Large intestine (tissue), 3 donors: ENCODE data around the gene BMP4. TPM values are rescaled to one million over a fixed set of nuclear protein-coding genes. Genes with fewer than 3 reads are reported as not detected.

ENCODE experiments used
- DNase-seq, 2 donors: peaks; one replicate each; pipeline versions ENCODE4 v3.0.0 to v3.0.0-alpha.2; 2013
- H3K27ac ChIP-seq: one replicate; pipeline ENCODE4 v1.5.1; 2013; ENCODE audit warnings: low read length
- H3K27me3 ChIP-seq: 2 replicates; pipeline ENCODE4 v1.6.1; 2013; ENCODE audit warnings: low read length; ENCODE audit not compliant: control insufficient read depth, insufficient read depth
- H3K36me3 ChIP-seq: 2 replicates; pipeline ENCODE4 v1.6.1; 2013; ENCODE audit warnings: low read length; ENCODE audit not compliant: control insufficient read depth, insufficient read depth
- H3K4me1 ChIP-seq: one replicate; pipeline ENCODE4 v1.6.1; 2013; ENCODE audit warnings: low read length; ENCODE audit not compliant: control insufficient read depth, insufficient read depth
- H3K4me3 ChIP-seq: one replicate; pipeline ENCODE4 v1.5.1; 2013; ENCODE audit warnings: low read length
- H3K9me3 ChIP-seq: one replicate; pipeline ENCODE4 v1.6.1; 2013; ENCODE audit warnings: mild to moderate bottlenecking, low read depth, low read length, moderate library complexity; ENCODE audit not compliant: control insufficient read depth
- WGBS: methylation state at CpG from one replicate; pipeline ENCODE4 v1.1.5; 2013; ENCODE audit warnings: low lambda C conversion rate; ENCODE audit not compliant: insufficient coverage; 5-methylcytosine and 5-hydroxymethylcytosine counted together
- polyA plus RNA-seq: library from polyadenylated mRNA; unstranded; fragments of 120-200 nt; gene quantifications from one replicate; pipeline ENCODE4 v1.2.1, GENCODE V29; 2013

The BMP4 gene
- polyA plus RNA-seq, 1 donor = 40.0 TPM

- peak; percentile 56 to 79 for DNase-seq
- Histone ChIP-seq H3K4me1 (peaks cover 25% of the 10 kb centered on the region), H3K9me3 (no peaks in the 10 kb centered on the region), H3K4me3 (peak overlapping the region; percentile 63), H3K36me3 (peaks cover 33% of the 10 kb centered on the region), H3K27ac (peak overlapping the region; percentile 96), H3K27me3 (peaks cover 9% of the 10 kb centered on the region)
- WGBS = no CpG with 5 or more reads among the region's 51 CpGs
These were observed 2.6 kb downstream of the BMP4 start for GRCh38 chr14:53953828-53954550.

GRCh38 chr14:53953002-53953827 lies 3.4 kb downstream of the BMP4 start:
- peaks cover 25% of the 10 kb centered on the region for H3K4me1 ChIP-seq
- H3K27me3 ChIP-seq = peaks cover 9% of the 10 kb centered on the region
- DNase-seq = peak; percentile 82 to 90
- H3K27ac ChIP-seq = peak overlapping the region; percentile 96
- H3K9me3 ChIP-seq = no peaks in the 10 kb centered on the region
- 0% methylated on average over 4 of the region's 72 CpGs for WGBS
- peaks cover 33% of the 10 kb centered on the region for H3K36me3 ChIP-seq
- peak overlapping the region; percentile 63 for H3K4me3 ChIP-seq

GRCh38 chr14:53952533-53952932 lies 4.1 kb downstream of the BMP4 start:
- Histone ChIP-seq H3K9me3 (no peaks in the 10 kb centered on the region), H3K4me1 (peaks cover 23% of the 10 kb centered on the region), H3K4me3 (peak overlapping the region; percentile 62), H3K27ac (peak overlapping the region; percentile 72), H3K36me3 (peaks cover 33% of the 10 kb centered on the region), H3K27me3 (peaks cover 9% of the 10 kb centered on the region)
- no CpG with 5 or more reads among the region's 10 CpGs for WGBS
- peak in 1 of 2 donors; percentile 25 for DNase-seq

GRCh38 chr14:53951627-53952303 lies 4.9 kb downstream of the BMP4 start:
- peaks cover 9% of the 10 kb centered on the region for H3K27me3 ChIP-seq
- 0% methylated on average over 1 of the region's 32 CpGs for WGBS
- no peak for DNase-seq
- H3K4me3 ChIP-seq = peak overlapping the region; percentile 62
- peaks cover 33% of the 10 kb centered on the region for H3K36me3 ChIP-seq
- peak overlapping the region; percentile 1 for H3K27ac ChIP-seq
- peaks cover 19% of the 10 kb centered on the region for H3K4me1 ChIP-seq
- no peaks in the 10 kb centered on the region for H3K9me3 ChIP-seq

GRCh38 chr14:53951243-53951626 lies 5.4 kb downstream of the BMP4 start:
- no peak overlapping the region for H3K27ac ChIP-seq
- H3K4me3 ChIP-seq = peak overlapping the region; percentile 62
- H3K36me3 ChIP-seq = peaks cover 33% of the 10 kb centered on the region
- H3K9me3 ChIP-seq = no peaks in the 10 kb centered on the region
- DNase-seq = no peak
- no CpG with 5 or more reads among the region's 6 CpGs for WGBS
- H3K4me1 ChIP-seq = peaks cover 19% of the 10 kb centered on the region
- H3K27me3 ChIP-seq = peaks cover 9% of the 10 kb centered on the region

- H3K27me3 ChIP-seq = peaks cover 2% of the 10 kb centered on the region
- WGBS = 100% methylated on average over 2 of the region's 24 CpGs
- no peak overlapping the region for H3K27ac ChIP-seq
- H3K4me3 ChIP-seq = no peak overlapping the region
- H3K9me3 ChIP-seq = no peaks in the 10 kb centered on the region
- DNase-seq = no peak
- H3K36me3 ChIP-seq = peaks cover 33% of the 10 kb centered on the region
- peaks cover 22% of the 10 kb centered on the region for H3K4me1 ChIP-seq
These were observed 6.4 kb downstream of the BMP4 start for GRCh38 chr14:53950031-53950793.

GRCh38 chr14:53949201-53949600 lies 7.4 kb downstream of the BMP4 start:
- WGBS = no CpG with 5 or more reads among the region's 1 CpG
- H3K9me3 ChIP-seq = no peaks in the 10 kb centered on the region
- DNase-seq = no peak
- H3K27me3 ChIP-seq = no peaks in the 10 kb centered on the region
- H3K4me1 ChIP-seq = peaks cover 22% of the 10 kb centered on the region
- no peak overlapping the region for H3K4me3 ChIP-seq
- H3K27ac ChIP-seq = no peak overlapping the region
- H3K36me3 ChIP-seq = peaks cover 33% of the 10 kb centered on the region

GRCh38 chr14:53948205-53948884 lies 8.3 kb downstream of the BMP4 start:
- Histone ChIP-seq H3K9me3 (no peaks in the 10 kb centered on the region), H3K27ac (no peak overlapping the region), H3K4me3 (no peak overlapping the region), H3K27me3 (no peaks in the 10 kb centered on the region), H3K4me1 (peaks cover 23% of the 10 kb centered on the region), H3K36me3 (peaks cover 33% of the 10 kb centered on the region)
- DNase-seq = no peak
- WGBS = 83% methylated on average over 1 of the region's 6 CpGs

GRCh38 chr14:53947452-53948204 lies 9.0 kb downstream of the BMP4 start:
- Histone ChIP-seq H3K4me1 (peaks cover 26% of the 10 kb centered on the region), H3K9me3 (no peaks in the 10 kb centered on the region), H3K27ac (no peak overlapping the region), H3K36me3 (peaks cover 28% of the 10 kb centered on the region), H3K27me3 (no peaks in the 10 kb centered on the region), H3K4me3 (no peak overlapping the region)
- DNase-seq = no peak
- WGBS = 83% methylated on average over 1 of the region's 12 CpGs
